ENCODE results near the gene PCP4.

The PCP4 gene

GRCh38 chr21:39867198-39867650 is at the start of gene PCP4:
Gene PCP4 (plus strand): TSS chr21:39867438. CDS start chr21:39867502, 64 bp downstream.
- peak; percentile 66 for DNase-seq

GRCh38 chr21:39818557-39818956 is 48.7 kb upstream of the PCP4 start:
- DNase-seq, result no peak

GRCh38 chr21:39822042-39822441 is 45.2 kb upstream of the PCP4 start:
- DNase-seq, result no peak

- DNase-seq, result no peak
Observed at GRCh38 chr21:39825250-39825649, 42.0 kb upstream of the PCP4 start.

- no peak for DNase-seq
Observed at GRCh38 chr21:39834543-39834942, 32.7 kb upstream of the PCP4 start.

- no peak for DNase-seq
Observed at GRCh38 chr21:39837861-39838359, 29.3 kb upstream of the PCP4 start.

- no peak for DNase-seq
Observed at GRCh38 chr21:39840373-39841097, 26.7 kb upstream of the PCP4 start.

GRCh38 chr21:39842741-39843459 is 24.3 kb upstream of the PCP4 start:
- DNase-seq, result no peak

GRCh38 chr21:39843483-39843882 is 23.8 kb upstream of the PCP4 start:
- DNase-seq, result no peak

GRCh38 chr21:39843916-39844315 is 23.3 kb upstream of the PCP4 start:
- DNase-seq, result no peak

- DNase-seq, result no peak
Observed at GRCh38 chr21:39845571-39846130, 21.6 kb upstream of the PCP4 start.

- DNase-seq, result no peak
Observed at GRCh38 chr21:39847877-39848276, 19.4 kb upstream of the PCP4 start.

- DNase-seq, result no peak
Observed at GRCh38 chr21:39849014-39849655, 18.1 kb upstream of the PCP4 start.

GRCh38 chr21:39850333-39850732 is 16.9 kb upstream of the PCP4 start:
- no peak for DNase-seq

GRCh38 chr21:39851002-39851618 is 16.1 kb upstream of the PCP4 start:
- DNase-seq, result no peak

GRCh38 chr21:39852021-39852721 is 15.1 kb upstream of the PCP4 start:
- no peak for DNase-seq

- DNase-seq, result no peak
Observed at GRCh38 chr21:39852726-39853500, 14.3 kb upstream of the PCP4 start.

- no peak for DNase-seq
Observed at GRCh38 chr21:39854572-39854971, 12.7 kb upstream of the PCP4 start.

- no peak for DNase-seq
Observed at GRCh38 chr21:39855595-39855994, 11.6 kb upstream of the PCP4 start.

- DNase-seq, result no peak
Observed at GRCh38 chr21:39860600-39860999, 6.6 kb upstream of the PCP4 start.

GRCh38 chr21:39863111-39863510 is 4.1 kb upstream of the PCP4 start:
- DNase-seq, result peak; percentile 73

Data from COR-L47 (cell line).